GM19240 (cell line): ENCODE data around the gene FAM229A.

Experiments used
- DNase-seq: peaks from one replicate; pipeline ENCODE4 v3.0.0; 2011; ENCODE audit warnings: low spot score; ENCODE audit not compliant: insufficient read length

The FAM229A gene

GRCh38 chr1:32332290-32333079 lies 29.8 kb downstream of the FAM229A start:
- no peak for DNase-seq

- no peak for DNase-seq
These were observed 30.7 kb downstream of the FAM229A start for GRCh38 chr1:32331549-32331948.

- DNase-seq = no peak
These were observed 31.6 kb downstream of the FAM229A start for GRCh38 chr1:32330558-32331151.

GRCh38 chr1:32329931-32330466 lies 32.3 kb downstream of the FAM229A start:
- DNase-seq = no peak

- DNase-seq = no peak
These were observed 35.1 kb downstream of the FAM229A start for GRCh38 chr1:32327204-32327603.

GRCh38 chr1:32321712-32322291 lies 40.5 kb downstream of the FAM229A start:
- DNase-seq = no peak

- DNase-seq = no peak
These were observed 44.0 kb downstream of the FAM229A start for GRCh38 chr1:32318127-32318869.

- DNase-seq = no peak
These were observed 45.4 kb downstream of the FAM229A start for GRCh38 chr1:32316903-32317277.

GRCh38 chr1:32311709-32312393 lies 50.4 kb downstream of the FAM229A start:
- no peak for DNase-seq
